Erythroblast (primary cell): ENCODE data around the gene KLF14.
"Not testable (repeated sequence)": the region's sequence is repeated elsewhere in the genome, so short reads cannot be mapped to it uniquely, and the experiment has no call there.

Experiments
- DNase-seq, 2 experiments: peaks; one replicate each; lab custom pipeline; 2025; lab: John Stamatoyannopoulos, UW
- GATA1 ChIP-seq: IDR thresholded peaks from 2 replicates; pipeline ENCODE4 v1.6.1; 2011; ENCODE audit warnings: low read depth, mild to moderate bottlenecking, control low read depth, low read length, moderate library complexity
- POLR2A ChIP-seq: IDR thresholded peaks from 2 replicates; pipeline ENCODE4 v1.6.1; 2011; ENCODE audit warnings: mild to moderate bottlenecking, low read length

Gene KLF14

DNA sequence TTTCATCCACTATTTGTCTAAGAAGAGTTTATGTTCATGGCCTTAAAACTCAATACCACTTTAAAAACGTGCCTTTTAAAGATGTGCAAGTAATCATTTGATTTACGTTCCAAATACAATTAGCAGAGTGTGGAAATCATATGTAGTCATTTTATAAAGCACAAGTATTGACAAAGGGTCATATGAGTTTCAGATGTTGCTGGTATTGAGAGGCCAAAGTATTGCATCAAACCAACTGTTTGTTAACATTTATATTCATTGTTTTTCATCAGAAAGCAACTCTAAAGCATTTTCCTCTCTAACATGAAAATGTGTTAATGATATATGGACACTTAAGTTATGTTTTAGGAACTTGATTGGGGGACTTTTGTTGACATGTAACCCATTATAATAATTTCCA lies 36.2 kb downstream of the KLF14 start:
- no peak for TF ChIP-seq POLR2A
- no peak for TF ChIP-seq GATA1
- no peak for DNase-seq

DNA sequence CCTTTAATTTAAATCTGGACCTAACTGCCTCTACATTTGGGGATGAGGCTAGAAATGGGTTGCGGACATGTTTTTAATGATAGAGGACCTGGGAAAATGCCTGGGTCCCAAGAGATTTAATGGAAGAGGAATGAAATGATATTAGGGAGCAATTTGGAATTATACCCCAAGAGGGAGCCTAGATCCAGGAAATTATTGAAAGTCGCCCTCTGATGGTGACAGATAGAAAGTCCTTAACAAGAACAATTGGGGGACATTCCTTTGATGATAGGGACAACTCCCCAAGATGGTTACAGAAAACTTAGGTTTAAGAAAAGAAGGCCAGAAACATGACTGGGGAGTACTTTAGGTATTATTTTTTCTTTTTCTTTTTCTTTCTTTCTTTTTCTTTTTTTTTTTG lies 38.2 kb downstream of the KLF14 start:
- peak; percentile 19 to 49 for DNase-seq
- TF ChIP-seq POLR2A (no peak), GATA1 (no peak)

DNA sequence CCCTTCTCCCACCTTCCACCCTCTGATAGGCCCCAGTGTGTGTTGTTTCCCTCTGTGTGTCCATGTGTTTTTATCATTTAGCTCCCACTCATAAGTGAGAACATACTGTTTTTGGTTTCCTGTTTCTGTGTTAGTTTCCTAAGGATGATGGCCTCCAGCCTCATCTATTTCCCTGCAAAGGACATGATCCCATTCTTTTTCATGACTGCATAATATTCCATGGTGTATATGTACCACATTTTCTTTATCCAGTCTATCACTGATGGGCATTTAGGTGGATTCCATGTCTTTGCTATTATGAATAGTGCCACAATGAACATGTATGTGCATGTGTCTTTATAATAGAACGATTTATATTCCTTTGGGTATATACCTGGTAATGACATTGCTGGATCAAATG lies 41.6 kb downstream of the KLF14 start:
- DNase-seq, result not testable (repeated sequence)

DNA sequence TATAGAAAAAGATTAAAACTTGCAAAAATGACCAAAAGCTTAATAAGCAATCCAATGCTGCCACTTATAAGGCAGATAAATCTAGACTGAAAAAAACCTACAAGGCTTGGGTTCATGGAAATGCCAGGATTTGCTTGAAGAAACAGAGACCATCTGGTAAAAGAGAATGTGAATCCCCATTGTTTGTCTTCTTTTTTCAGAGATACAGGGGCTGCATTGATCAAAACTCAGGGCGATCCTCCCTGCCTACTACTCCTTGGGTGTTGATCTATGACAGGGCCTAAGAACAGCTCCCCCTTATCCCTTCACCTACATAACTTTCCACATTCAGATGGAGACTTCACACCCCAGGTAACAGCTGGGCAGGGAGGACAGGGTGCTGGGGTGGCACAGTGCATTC lies 44.3 kb downstream of the KLF14 start:
- TF ChIP-seq GATA1 (no peak), POLR2A (no peak)
- DNase-seq, result no peak

DNA sequence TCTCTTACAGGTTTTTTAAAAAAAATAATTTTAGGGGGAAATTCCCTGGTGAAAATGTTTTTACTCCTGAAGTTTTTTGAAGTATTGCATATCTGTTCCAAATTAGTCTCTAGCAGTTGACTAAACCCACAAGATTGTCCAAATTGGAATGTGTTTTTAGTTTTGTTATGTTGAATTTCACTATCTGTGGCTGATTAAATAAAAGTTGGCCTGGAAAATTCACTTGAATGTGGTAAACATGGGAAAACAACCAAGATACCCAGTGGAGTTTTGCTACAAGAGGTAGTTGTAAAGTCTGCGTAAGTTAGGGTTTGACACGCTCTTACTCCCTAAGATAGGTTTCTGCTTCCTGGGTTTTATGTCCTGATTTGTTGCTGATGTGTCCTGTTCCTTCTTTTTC lies 51.0 kb downstream of the KLF14 start:
- no peak for DNase-seq

More for the DNA sequence above, 51.0 kb downstream of the KLF14 start:
- TF ChIP-seq GATA1, result no peak
- TF ChIP-seq POLR2A, result no peak
